ENCODE data around the gene PLA2G6.
"Not testable (repeated sequence)": the region's sequence is repeated elsewhere in the genome, so short reads cannot be mapped to it uniquely, and the experiment has no call there.

The PLA2G6 gene

GRCh38 chr22:38190581-38190980 is 9.0 kb upstream of the PLA2G6 start:
- no peak for DNase-seq (ENCODE audit: low spot score)
- H3K27ac ChIP-seq = no peak overlapping the region
- H3K4me3 ChIP-seq = no peak overlapping the region
- TF ChIP-seq, protein P1, sequence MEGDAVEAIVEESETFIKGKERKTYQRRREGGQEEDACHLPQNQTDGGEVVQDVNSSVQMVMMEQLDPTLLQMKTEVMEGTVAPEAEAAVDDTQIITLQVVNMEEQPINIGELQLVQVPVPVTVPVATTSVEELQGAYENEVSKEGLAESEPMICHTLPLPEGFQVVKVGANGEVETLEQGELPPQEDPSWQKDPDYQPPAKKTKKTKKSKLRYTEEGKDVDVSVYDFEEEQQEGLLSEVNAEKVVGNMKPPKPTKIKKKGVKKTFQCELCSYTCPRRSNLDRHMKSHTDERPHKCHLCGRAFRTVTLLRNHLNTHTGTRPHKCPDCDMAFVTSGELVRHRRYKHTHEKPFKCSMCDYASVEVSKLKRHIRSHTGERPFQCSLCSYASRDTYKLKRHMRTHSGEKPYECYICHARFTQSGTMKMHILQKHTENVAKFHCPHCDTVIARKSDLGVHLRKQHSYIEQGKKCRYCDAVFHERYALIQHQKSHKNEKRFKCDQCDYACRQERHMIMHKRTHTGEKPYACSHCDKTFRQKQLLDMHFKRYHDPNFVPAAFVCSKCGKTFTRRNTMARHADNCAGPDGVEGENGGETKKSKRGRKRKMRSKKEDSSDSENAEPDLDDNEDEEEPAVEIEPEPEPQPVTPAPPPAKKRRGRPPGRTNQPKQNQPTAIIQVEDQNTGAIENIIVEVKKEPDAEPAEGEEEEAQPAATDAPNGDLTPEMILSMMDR (IDR thresholded peaks at IDR 0.05) = no peak

- no peak overlapping the region for H3K4me3 ChIP-seq
- no peak for DNase-seq (ENCODE audit: low spot score)
- no peak overlapping the region for H3K27ac ChIP-seq
- TF ChIP-seq, protein P1 (IDR thresholded peaks at IDR 0.05) = no peak
These were observed 7.5 kb upstream of the PLA2G6 start for GRCh38 chr22:38189104-38189503.

GRCh38 chr22:38187413-38188212 is 6.0 kb upstream of the PLA2G6 start:
- Histone ChIP-seq H3K27ac (no peak overlapping the region), H3K4me3 (no peak overlapping the region)
- no peak for DNase-seq (ENCODE audit: low spot score)
- TF ChIP-seq, protein P1 (IDR thresholded peaks at IDR 0.05) = no peak

DNA sequence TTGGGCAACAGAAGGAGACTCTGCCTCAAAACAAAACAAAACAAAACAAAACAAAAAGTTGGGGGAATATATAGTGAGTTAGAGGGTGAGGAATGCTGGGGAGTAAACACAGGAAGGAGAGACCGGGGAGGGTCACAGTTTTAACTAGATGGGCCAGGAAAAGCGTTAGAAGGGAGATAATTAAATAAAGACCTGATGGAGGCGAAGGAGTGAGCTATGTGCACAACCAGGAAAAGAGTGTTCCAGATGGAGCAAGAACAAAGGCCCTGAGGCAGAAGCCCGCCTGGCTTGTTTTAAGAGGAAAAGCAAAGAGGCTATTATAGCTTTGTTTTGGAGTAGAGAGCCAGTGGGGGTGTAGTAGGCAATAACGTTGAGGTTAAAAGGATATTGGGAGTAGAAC is 4.8 kb upstream of the PLA2G6 start:
- Histone ChIP-seq H3K27ac (no peak overlapping the region), H3K4me3 (no peak overlapping the region)
- TF ChIP-seq, protein P1 (IDR thresholded peaks at IDR 0.05) = no peak
- no peak for DNase-seq (ENCODE audit: low spot score)

GRCh38 chr22:38184788-38185187 is 3.2 kb upstream of the PLA2G6 start:
- H3K27ac ChIP-seq = no peak overlapping the region
- no peak overlapping the region for H3K4me3 ChIP-seq
- no peak for DNase-seq (ENCODE audit: low spot score)
- TF ChIP-seq, protein P1 (IDR thresholded peaks at IDR 0.05) = no peak

DNA sequence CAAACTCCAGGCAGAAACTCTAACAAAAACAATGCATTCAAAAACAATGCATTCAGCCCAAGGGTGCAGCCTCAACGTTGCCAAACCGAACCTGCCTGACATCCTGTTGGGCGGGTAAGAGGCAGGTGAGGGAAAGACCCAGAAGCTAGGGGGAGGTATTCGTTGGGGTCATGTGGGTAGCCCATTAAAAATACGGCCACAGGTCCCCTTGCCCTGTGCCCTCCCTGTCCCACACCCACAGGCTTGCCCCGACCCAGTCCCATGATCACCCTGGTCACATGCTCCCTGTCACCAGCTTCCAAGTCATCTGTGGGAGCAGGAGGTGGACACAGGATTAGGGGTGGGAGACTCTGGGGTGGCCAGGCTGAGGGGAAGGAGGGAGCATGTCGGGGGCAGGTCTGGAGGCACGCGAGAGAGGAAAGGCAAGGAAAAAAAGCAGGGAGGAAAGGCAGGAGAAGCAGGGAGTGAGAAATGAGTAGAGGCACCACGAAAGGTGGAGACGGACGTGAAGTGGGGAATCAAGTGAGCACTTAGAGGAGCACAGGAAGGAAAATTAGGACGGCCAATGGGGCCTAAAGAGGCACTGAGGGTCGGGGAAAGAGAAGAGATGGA is 683 bp downstream of the PLA2G6 start:
- Histone ChIP-seq H3K4me3 (peak overlapping the region; percentile 69), H3K27ac (peak overlapping the region; percentile 79 to 88)
- TF ChIP-seq, protein P1 (IDR thresholded peaks at IDR 0.05) = no peak
- DNase-seq (ENCODE audit: low spot score) = no peak

- DNase-seq (ENCODE audit: low spot score); H3K4me3 ChIP-seq: not testable (repeated sequence)
- peak overlapping the region; percentile 39 to 75 for H3K27ac ChIP-seq
These were observed 3.1 kb downstream of the PLA2G6 start for GRCh38 chr22:38178605-38178937.
